ENCODE measurements around the gene LIPC. TPM values are rescaled to one million over a fixed set of nuclear protein-coding genes. Genes with fewer than 3 reads are reported as not detected.

Gene LIPC
- polyA plus RNA-seq, 1 donor (not counting 4 experiments of a cell fraction or from before 2014, with no cell fraction given), result not detected

- peaks cover 32% of the 10 kb centered on the region for H3K4me1 ChIP-seq (ENCODE audit: control insufficient read depth, extremely low read depth, insufficient read depth, low read length)
- no peaks in the 10 kb centered on the region for H3K27me3 ChIP-seq (ENCODE audit: control insufficient read depth, extremely low read depth, insufficient read depth, low read length)
- DNase-seq (ENCODE audit: low read depth, low spot score) (no peak), FAIRE-seq (no peak)
- no peak overlapping the region for H3K4me3 ChIP-seq (ENCODE audit: control insufficient read depth in 2 of 3, extremely low read depth in 1 of 3, insufficient read depth in 2 of 3, low read depth in 1 of 3, low read length in 3 of 3)
- no peak overlapping the region for H3K27ac ChIP-seq (ENCODE audit: control insufficient read depth, insufficient read depth, low read length)
- H3K9me3 ChIP-seq (ENCODE audit: control insufficient read depth, low read depth, low read length), result no peaks in the 10 kb centered on the region
- H3K9me1 ChIP-seq (ENCODE audit: control insufficient read depth, extremely low read depth, insufficient read depth, low read length), result no peaks in the 10 kb centered on the region
- no peaks in the 10 kb centered on the region for H3K79me2 ChIP-seq (ENCODE audit: control insufficient read depth, insufficient read depth, low read length)
- H2AFZ ChIP-seq (ENCODE audit: control insufficient read depth, low read length), result no peak overlapping the region
- no peak overlapping the region for H3K9ac ChIP-seq (ENCODE audit: control insufficient read depth, extremely low read depth, insufficient read depth, low read length)
- dilution Hi-C loops (cut with MboI; ENCODE audit: extremely low pct_ligation_motif_present, low sequenced_read_pairs), result no loop called here
- no peaks in the 10 kb centered on the region for H3K36me3 ChIP-seq (ENCODE audit: control insufficient read depth in 2 of 2, extremely low read depth in 1 of 2, insufficient read depth in 2 of 2, low read length in 2 of 2)
- no peak for TF ChIP-seq CTCF (optimal IDR thresholded peaks at IDR 0.05 in 1 of 3, IDR thresholded peaks at IDR 0.05 in 1 of 3, conservative IDR thresholded peaks at IDR 0.05 in 1 of 3; ENCODE audit: extremely low read depth in 1 of 3, insufficient read depth in 2 of 3, low read length in 3 of 3)
- no peak for TF ChIP-seq EZH2 (IDR thresholded peaks at IDR 0.05; ENCODE audit: low read length)
- no peaks in the 10 kb centered on the region for H4K20me1 ChIP-seq (ENCODE audit: control insufficient read depth, extremely low read depth, insufficient read depth, low read length)
- no peak overlapping the region for H3K4me2 ChIP-seq (ENCODE audit: control insufficient read depth, extremely low read depth, insufficient read depth, low read depth, low read length)
Observed at GRCh38 chr15:58503139-58504027, 71.6 kb downstream of the LIPC start.

- DNase-seq (ENCODE audit: low read depth, low spot score) (no peak), FAIRE-seq (no peak)
- H3K4me3 ChIP-seq (ENCODE audit: control insufficient read depth in 2 of 3, extremely low read depth in 1 of 3, insufficient read depth in 2 of 3, low read depth in 1 of 3, low read length in 3 of 3), result no peak overlapping the region
- no peaks in the 10 kb centered on the region for H3K36me3 ChIP-seq (ENCODE audit: control insufficient read depth in 2 of 2, extremely low read depth in 1 of 2, insufficient read depth in 2 of 2, low read length in 2 of 2)
- H3K9me3 ChIP-seq (ENCODE audit: control insufficient read depth, low read depth, low read length), result no peaks in the 10 kb centered on the region
- H2AFZ ChIP-seq (ENCODE audit: control insufficient read depth, low read length), result no peak overlapping the region
- no peak overlapping the region for H3K9ac ChIP-seq (ENCODE audit: control insufficient read depth, extremely low read depth, insufficient read depth, low read length)
- TF ChIP-seq CTCF (optimal IDR thresholded peaks at IDR 0.05 in 1 of 3, IDR thresholded peaks at IDR 0.05 in 1 of 3, conservative IDR thresholded peaks at IDR 0.05 in 1 of 3; ENCODE audit: extremely low read depth in 1 of 3, insufficient read depth in 2 of 3, low read length in 3 of 3), result no peak
- no peak for TF ChIP-seq EZH2 (IDR thresholded peaks at IDR 0.05; ENCODE audit: low read length)
- H3K4me2 ChIP-seq (ENCODE audit: control insufficient read depth, extremely low read depth, insufficient read depth, low read depth, low read length), result no peak overlapping the region
- H4K20me1 ChIP-seq (ENCODE audit: control insufficient read depth, extremely low read depth, insufficient read depth, low read length), result no peaks in the 10 kb centered on the region
- no peak overlapping the region for H3K27ac ChIP-seq (ENCODE audit: control insufficient read depth, insufficient read depth, low read length)
- no peaks in the 10 kb centered on the region for H3K9me1 ChIP-seq (ENCODE audit: control insufficient read depth, extremely low read depth, insufficient read depth, low read length)
- dilution Hi-C loops (cut with MboI; ENCODE audit: extremely low pct_ligation_motif_present, low sequenced_read_pairs), result no loop called here
- no peaks in the 10 kb centered on the region for H3K79me2 ChIP-seq (ENCODE audit: control insufficient read depth, insufficient read depth, low read length)
- no peaks in the 10 kb centered on the region for H3K27me3 ChIP-seq (ENCODE audit: control insufficient read depth, extremely low read depth, insufficient read depth, low read length)
- peaks cover 24% of the 10 kb centered on the region for H3K4me1 ChIP-seq (ENCODE audit: control insufficient read depth, extremely low read depth, insufficient read depth, low read length)
Observed at GRCh38 chr15:58504674-58505234, 73.0 kb downstream of the LIPC start.
